Hair follicular keratinocyte (primary cell): ENCODE data around the gene EYA4. TPM values are rescaled to one million over a fixed set of nuclear protein-coding genes. Genes with fewer than 3 reads are reported as not detected.

Experiments used
- total RNA-seq: library from RNA; depleted of rRNA; stranded (reverse); fragments of >200 nt; gene quantifications from 2 replicates; pipeline ENCODE4 v1.2.3, GENCODE V29; 2015

Gene EYA4, protein sequence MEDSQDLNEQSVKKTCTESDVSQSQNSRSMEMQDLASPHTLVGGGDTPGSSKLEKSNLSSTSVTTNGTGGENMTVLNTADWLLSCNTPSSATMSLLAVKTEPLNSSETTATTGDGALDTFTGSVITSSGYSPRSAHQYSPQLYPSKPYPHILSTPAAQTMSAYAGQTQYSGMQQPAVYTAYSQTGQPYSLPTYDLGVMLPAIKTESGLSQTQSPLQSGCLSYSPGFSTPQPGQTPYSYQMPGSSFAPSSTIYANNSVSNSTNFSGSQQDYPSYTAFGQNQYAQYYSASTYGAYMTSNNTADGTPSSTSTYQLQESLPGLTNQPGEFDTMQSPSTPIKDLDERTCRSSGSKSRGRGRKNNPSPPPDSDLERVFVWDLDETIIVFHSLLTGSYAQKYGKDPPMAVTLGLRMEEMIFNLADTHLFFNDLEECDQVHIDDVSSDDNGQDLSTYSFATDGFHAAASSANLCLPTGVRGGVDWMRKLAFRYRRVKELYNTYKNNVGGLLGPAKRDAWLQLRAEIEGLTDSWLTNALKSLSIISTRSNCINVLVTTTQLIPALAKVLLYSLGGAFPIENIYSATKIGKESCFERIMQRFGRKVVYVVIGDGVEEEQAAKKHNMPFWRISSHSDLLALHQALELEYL
- total RNA-seq, result not detected in 2 replicates

DNA sequence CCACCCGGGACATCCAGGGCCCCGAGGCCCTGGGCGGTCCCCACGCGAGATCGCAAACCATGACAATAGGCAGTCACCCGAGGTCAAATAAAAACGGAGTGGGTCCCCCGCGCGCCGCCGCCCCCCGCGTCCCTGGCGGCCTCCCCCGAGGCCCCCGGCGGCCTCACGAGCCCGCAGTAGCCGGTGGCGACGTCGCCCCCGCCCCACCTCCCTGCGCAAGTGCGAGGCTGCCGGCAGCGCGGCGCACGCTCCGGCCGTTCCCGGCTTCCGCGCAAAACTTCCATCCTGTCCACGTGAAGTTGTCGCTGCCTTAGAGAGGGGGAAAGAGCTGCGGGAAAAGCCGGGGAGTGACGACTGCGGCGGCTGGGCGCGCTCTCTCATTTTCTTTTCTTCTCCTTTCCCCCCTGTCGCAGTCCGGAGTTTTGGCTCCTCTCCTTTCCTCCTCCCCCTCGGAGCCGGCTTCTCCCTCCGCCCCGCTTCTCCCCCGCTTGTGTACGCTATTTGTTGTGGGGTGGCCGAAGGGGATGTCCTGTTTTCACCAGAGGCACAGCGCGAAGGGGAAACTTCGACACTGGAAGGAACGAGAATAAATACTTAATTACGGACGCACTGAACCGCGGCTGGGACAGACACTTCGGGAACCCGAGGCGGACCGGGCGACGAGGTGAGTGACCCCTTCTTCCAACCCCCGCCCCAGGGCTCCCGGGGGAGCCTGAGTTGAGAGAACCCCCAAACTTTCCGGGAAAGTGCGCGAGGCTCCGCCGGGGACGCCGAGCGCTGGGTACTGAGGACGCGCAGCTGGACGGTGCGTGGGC, at the start of gene EYA4:
Gene EYA4, plus strand, starts transcription at position 272 of the 815 bp plus-strand sequence. CDS start 33,424 bp downstream, outside the sequence.

